Measurements from ENCODE around the gene LASP1NB.
A peak's percentile ranks its signal among the peaks of the same experiment; 100 is the strongest.
"Not testable (repeated sequence)": the region's sequence is repeated elsewhere in the genome, so short reads cannot be mapped to it uniquely, and the experiment has no call there.

The LASP1NB gene

DNA sequence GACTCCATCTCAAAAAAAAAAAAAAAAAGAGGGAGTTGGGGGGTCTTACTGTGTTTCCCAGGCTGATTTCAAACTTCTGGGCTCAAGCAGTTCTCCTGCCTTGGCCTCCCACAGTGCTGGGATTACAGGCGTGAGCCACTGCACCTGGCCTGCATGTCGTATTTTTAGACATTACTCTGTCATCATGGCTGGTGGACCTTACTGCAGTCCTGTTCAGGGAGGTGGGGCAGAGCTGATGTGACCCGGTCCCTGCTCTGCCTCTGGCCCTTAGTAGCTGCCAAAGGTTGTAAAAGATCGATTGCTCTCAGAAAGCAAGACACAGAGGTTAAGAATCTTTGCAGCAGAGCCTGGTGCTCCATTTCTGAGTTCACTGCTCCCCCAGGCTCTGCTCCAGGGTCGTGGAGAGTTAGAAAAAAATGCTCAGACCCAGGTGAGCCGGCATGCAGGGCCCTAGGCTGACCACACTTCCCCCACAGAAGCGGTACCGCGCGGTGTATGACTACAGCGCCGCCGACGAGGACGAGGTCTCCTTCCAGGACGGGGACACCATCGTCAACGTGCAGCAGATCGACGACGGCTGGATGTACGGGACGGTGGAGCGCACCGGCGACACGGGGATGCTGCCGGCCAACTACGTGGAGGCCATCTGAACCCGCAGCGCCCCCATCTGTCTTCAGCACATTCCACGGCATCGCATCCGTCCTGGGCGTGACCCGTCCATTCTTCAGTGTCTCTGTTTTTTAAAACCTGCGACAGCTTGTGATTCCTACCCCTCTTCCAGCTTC lies 7.1 kb upstream of the LASP1NB start:
- DNase-seq (ENCODE audit: low spot score in 2 of 2) (no peak), ATAC-seq (ENCODE audit: low read depth) (no peak)
- peaks cover 16% of the 10 kb centered on the region for H3K4me1 Mint-ChIP-seq
- H3K36me3 Mint-ChIP-seq: peaks cover 29% of the 10 kb centered on the region
- H3K27me3 Mint-ChIP-seq: no peaks in the 10 kb centered on the region
- H3K27ac Mint-ChIP-seq: no peak overlapping the region
- H3K9me3 Mint-ChIP-seq: no peaks in the 10 kb centered on the region
- no peak overlapping the region for H3K4me3 Mint-ChIP-seq

- DNase-seq (ENCODE audit: low spot score in 2 of 2): no peak
- H3K36me3 Mint-ChIP-seq: peaks cover 29% of the 10 kb centered on the region
- H3K4me1 Mint-ChIP-seq: peaks cover 19% of the 10 kb centered on the region
- H3K9me3 Mint-ChIP-seq: no peaks in the 10 kb centered on the region
- no peak overlapping the region for H3K27ac Mint-ChIP-seq
- ATAC-seq (ENCODE audit: low read depth): no peak
- H3K4me3 Mint-ChIP-seq: no peak overlapping the region
- no peaks in the 10 kb centered on the region for H3K27me3 Mint-ChIP-seq
Measured at GRCh38 chr17:38918916-38919315, 6.5 kb upstream of the LASP1NB start.

DNA sequence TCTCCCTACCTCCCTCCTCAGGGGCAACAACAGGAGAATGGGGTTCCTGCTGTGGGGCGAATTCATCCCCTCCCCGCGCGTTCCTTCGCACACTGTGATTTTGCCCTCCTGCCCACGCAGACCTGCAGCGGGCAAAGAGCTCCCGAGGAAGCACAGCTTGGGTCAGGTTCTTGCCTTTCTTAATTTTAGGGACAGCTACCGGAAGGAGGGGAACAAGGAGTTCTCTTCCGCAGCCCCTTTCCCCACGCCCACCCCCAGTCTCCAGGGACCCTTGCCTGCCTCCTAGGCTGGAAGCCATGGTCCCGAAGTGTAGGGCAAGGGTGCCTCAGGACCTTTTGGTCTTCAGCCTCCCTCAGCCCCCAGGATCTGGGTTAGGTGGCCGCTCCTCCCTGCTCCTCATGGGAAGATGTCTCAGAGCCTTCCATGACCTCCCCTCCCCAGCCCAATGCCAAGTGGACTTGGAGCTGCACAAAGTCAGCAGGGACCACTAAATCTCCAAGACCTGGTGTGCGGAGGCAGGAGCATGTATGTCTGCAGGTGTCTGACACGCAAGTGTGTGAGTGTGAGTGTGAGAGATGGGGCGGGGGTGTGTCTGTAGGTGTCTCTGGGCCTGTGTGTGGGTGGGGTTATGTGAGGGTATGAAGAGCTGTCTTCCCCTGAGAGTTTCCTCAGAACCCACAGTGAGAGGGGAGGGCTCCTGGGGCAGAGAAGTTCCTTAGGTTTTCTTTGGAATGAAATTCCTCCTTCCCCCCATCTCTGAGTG lies 5.9 kb upstream of the LASP1NB start:
- H3K36me3 Mint-ChIP-seq: peaks cover 23% of the 10 kb centered on the region
- peaks cover 20% of the 10 kb centered on the region for H3K4me1 Mint-ChIP-seq
- H3K9me3 Mint-ChIP-seq: no peaks in the 10 kb centered on the region
- no peaks in the 10 kb centered on the region for H3K27me3 Mint-ChIP-seq
- peak overlapping the region; percentile 3 for H3K27ac Mint-ChIP-seq
- no peak for ATAC-seq (ENCODE audit: low read depth)
- DNase-seq (ENCODE audit: low spot score in 2 of 2): no peak
- H3K4me3 Mint-ChIP-seq: no peak overlapping the region

DNA sequence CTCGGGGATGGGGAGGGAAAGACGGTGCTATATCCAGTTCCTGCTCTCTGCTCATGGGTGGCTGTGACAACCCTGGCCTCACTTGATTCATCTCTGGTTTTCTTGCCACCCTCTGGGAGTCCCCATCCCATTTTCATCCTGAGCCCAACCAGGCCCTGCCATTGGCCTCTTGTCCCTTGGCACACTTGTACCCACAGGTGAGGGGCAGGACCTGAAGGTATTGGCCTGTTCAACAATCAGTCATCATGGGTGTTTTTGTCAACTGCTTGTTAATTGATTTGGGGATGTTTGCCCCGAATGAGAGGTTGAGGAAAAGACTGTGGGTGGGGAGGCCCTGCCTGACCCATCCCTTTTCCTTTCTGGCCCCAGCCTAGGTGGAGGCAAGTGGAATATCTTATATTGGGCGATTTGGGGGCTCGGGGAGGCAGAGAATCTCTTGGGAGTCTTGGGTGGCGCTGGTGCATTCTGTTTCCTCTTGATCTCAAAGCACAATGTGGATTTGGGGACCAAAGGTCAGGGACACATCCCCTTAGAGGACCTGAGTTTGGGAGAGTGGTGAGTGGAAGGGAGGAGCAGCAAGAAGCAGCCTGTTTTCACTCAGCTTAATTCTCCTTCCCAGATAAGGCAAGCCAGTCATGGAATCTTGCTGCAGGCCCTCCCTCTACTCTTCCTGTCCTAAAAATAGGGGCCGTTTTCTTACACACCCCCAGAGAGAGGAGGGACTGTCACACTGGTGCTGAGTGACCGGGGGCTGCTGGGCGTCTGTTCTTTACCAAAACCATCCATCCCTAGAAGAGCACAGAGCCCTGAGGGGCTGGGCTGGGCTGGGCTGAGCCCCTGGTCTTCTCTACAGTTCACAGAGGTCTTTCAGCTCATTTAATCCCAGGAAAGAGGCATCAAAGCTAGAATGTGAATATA lies 4.8 kb upstream of the LASP1NB start:
- Mint-ChIP-seq H3K27ac (peak overlapping the region; percentile 89), H3K9me3 (no peaks in the 10 kb centered on the region), H3K4me3 (no peak overlapping the region), H3K36me3 (peaks cover 23% of the 10 kb centered on the region), H3K4me1 (peaks cover 24% of the 10 kb centered on the region), H3K27me3 (no peaks in the 10 kb centered on the region)
- no peak for ATAC-seq (ENCODE audit: low read depth)
- no peak for DNase-seq (ENCODE audit: low spot score in 2 of 2)

- peaks cover 16% of the 10 kb centered on the region for H3K36me3 Mint-ChIP-seq
- H3K4me1 Mint-ChIP-seq: peaks cover 26% of the 10 kb centered on the region
- H3K9me3 Mint-ChIP-seq: no peaks in the 10 kb centered on the region
- H3K27ac Mint-ChIP-seq: peak overlapping the region; percentile 89
- DNase-seq (ENCODE audit: low spot score in 2 of 2) (no peak), ATAC-seq (ENCODE audit: low read depth) (peak; percentile 17)
- no peak overlapping the region for H3K4me3 Mint-ChIP-seq
- H3K27me3 Mint-ChIP-seq: no peaks in the 10 kb centered on the region
Measured at GRCh38 chr17:38921756-38922411, 3.5 kb upstream of the LASP1NB start.

- DNase-seq (ENCODE audit: low spot score in 2 of 2) (no peak), ATAC-seq (ENCODE audit: low read depth) (peak; percentile 26)
- Mint-ChIP-seq H3K9me3 (no peaks in the 10 kb centered on the region), H3K27me3 (no peaks in the 10 kb centered on the region), H3K36me3 (peaks cover 13% of the 10 kb centered on the region), H3K4me3 (no peak overlapping the region), H3K4me1 (peaks cover 26% of the 10 kb centered on the region), H3K27ac (no peak overlapping the region)
Measured at GRCh38 chr17:38922538-38923297, 2.7 kb upstream of the LASP1NB start.

DNA sequence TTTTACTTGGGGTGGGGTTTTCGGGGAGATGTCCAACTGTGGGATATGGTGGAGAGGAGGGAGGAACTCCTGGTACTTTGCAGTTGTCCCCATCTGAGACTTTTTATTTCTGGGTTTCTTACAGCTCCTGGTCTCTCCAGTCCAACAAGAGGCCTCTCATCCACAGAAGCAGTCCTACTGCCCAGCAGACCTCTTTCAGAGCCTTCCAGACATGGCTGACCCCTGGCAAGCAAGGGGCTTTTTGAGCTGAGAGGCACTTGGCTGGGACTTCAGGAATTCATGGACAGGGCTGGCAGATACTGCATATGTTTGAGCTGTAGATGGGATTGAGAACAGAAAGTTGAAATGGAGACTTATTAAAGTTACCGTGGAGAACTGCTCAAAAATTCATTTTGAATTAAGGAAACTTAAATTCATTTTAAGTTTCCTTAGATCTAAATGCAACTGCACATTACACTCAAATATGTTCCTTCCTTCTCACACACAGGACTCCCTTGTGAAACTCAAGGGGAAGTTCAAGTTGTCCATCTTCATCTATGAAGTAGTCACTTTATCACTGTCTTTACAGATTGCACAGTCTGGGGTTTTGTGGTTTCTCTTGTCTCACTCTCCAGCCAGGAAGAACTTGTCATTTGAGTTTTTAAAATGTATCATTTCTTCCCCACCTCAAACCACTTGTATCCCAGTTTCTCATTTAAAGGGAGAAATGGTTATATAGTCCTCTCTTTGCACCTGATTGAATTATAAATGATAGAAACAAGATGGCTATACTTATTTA lies 1.1 kb downstream of the LASP1NB start:
- Mint-ChIP-seq H3K4me3 (no peak overlapping the region), H3K9me3 (no peaks in the 10 kb centered on the region), H3K27ac (no peak overlapping the region), H3K27me3 (no peaks in the 10 kb centered on the region), H3K36me3 (no peaks in the 10 kb centered on the region), H3K4me1 (peaks cover 17% of the 10 kb centered on the region)
- DNase-seq (ENCODE audit: low spot score in 2 of 2) (peak in 1 of 2 donors; percentile 5), ATAC-seq (ENCODE audit: low read depth) (no peak)

- DNase-seq (ENCODE audit: low spot score in 2 of 2); ATAC-seq (ENCODE audit: low read depth); H3K36me3 Mint-ChIP-seq; H3K27ac Mint-ChIP-seq; H3K9me3 Mint-ChIP-seq; H3K27me3 Mint-ChIP-seq; H3K4me3 Mint-ChIP-seq; H3K4me1 Mint-ChIP-seq: not testable (repeated sequence)
Measured at GRCh38 chr17:38930782-38931181, 5.4 kb downstream of the LASP1NB start.

- DNase-seq (ENCODE audit: low spot score in 2 of 2); H3K9me3 Mint-ChIP-seq; H3K4me1 Mint-ChIP-seq; ATAC-seq (ENCODE audit: low read depth); H3K27ac Mint-ChIP-seq; H3K4me3 Mint-ChIP-seq; H3K27me3 Mint-ChIP-seq; H3K36me3 Mint-ChIP-seq: not testable (repeated sequence)
Measured at GRCh38 chr17:38933962-38934361, 8.5 kb downstream of the LASP1NB start.

DNA sequence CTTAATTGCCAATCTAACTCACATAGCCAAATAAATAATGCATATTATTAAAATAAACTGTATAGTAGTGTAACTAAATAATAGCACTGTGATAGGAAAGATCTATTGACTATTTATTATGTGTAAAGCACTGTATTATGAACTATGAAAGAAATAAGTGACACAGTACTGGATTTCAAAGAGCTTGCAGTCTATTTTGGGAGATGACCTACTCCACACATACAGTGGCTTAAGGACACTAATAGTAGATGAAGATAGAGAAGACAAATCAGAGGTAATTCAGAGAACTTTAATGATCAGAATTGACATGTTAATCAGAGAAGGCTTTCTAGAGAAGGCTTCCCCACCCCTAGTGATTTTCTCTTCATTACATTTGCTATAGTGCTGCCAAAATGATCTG lies 14.6 kb downstream of the LASP1NB start:
- no peak for DNase-seq (ENCODE audit: low spot score in 2 of 2)
- H3K27me3 Mint-ChIP-seq: no peaks in the 10 kb centered on the region

DNA sequence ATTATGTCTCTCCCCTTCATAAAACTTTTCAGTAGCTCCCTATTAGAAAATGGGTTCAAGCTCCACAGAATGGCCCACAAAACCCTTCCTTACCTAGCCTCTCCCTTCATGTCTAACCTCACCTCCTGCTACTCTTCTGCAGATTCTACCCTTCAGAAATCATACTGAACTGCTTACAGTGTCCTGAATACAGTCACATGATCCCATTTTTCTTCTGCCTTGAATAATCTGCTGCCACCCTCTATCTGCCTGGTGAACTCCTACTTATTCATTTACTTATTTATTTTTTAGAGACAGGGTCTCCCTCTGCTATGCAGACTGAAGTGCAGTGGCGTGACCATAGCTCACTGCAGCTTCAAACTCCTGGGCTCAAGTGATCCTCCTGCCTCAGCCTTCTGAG lies 15.0 kb downstream of the LASP1NB start:
- no peak overlapping the region for H3K27ac Mint-ChIP-seq
- DNase-seq (ENCODE audit: low spot score in 2 of 2) (no peak), ATAC-seq (ENCODE audit: low read depth) (no peak)
- no peaks in the 10 kb centered on the region for H3K36me3 Mint-ChIP-seq
- no peaks in the 10 kb centered on the region for H3K9me3 Mint-ChIP-seq
- no peaks in the 10 kb centered on the region for H3K27me3 Mint-ChIP-seq
- H3K4me3 Mint-ChIP-seq: no peak overlapping the region
- H3K4me1 Mint-ChIP-seq: peaks cover 3% of the 10 kb centered on the region

More for the DNA sequence above, 14.6 kb downstream of the LASP1NB start:
- Mint-ChIP-seq H3K4me3 (no peak overlapping the region), H3K27ac (no peak overlapping the region), H3K4me1 (peaks cover 3% of the 10 kb centered on the region), H3K36me3 (no peaks in the 10 kb centered on the region), H3K9me3 (no peaks in the 10 kb centered on the region)
- no peak for ATAC-seq (ENCODE audit: low read depth)

GRCh38 chr17:38942696-38943334 lies 17.4 kb downstream of the LASP1NB start:
- Mint-ChIP-seq H3K4me3 (no peak overlapping the region), H3K4me1 (peaks cover 3% of the 10 kb centered on the region), H3K27ac (no peak overlapping the region), H3K27me3 (no peaks in the 10 kb centered on the region), H3K36me3 (no peaks in the 10 kb centered on the region), H3K9me3 (no peaks in the 10 kb centered on the region)
- DNase-seq (ENCODE audit: low spot score in 2 of 2): peak in 1 of 2 donors; percentile 5
- ATAC-seq (ENCODE audit: low read depth): peak; percentile 68

All from memory B cell (primary cell).